Fibroblast of pulmonary artery (primary cell): ENCODE results near the gene ZNF558.
A peak's percentile ranks its signal among the peaks of the same experiment; 100 is the strongest.

Experiments
- DNase-seq: peaks from one replicate; pipeline ENCODE4 v3.0.0-alpha.2; 2010; ENCODE audit warnings: low read depth
- H3K4me3 ChIP-seq: replicated peaks from 2 replicates; pipeline ENCODE4 v1.5.1; 2011; ENCODE audit warnings: low read depth, mild to moderate bottlenecking, control low read depth, low read length, moderate library complexity
- CTCF ChIP-seq: IDR thresholded peaks from 2 replicates; pipeline ENCODE4 v1.5.1; 2011; ENCODE audit warnings: mild to moderate bottlenecking, control low read depth, low read length, inconsistent platforms; ENCODE audit errors: missing control alignments

Gene ZNF558

GRCh38 chr19:8832132-8833021, at the start of gene ZNF558, which contains the start of gene MBD3L1:
ZNF558 (minus strand) TSS chr19:8832304; CDS start chr19:8822659, 9,645 bp downstream.
MBD3L1 (plus strand) TSS chr19:8832377; CDS start chr19:8842679, 10,302 bp downstream.
- peak; percentile 98 for DNase-seq
- no peak for TF ChIP-seq CTCF
- peak within 1 kb of the TSS; percentile 81 for H3K4me3 ChIP-seq

- H3K4me3 ChIP-seq, result no peak overlapping the region
- TF ChIP-seq CTCF, result no peak
- no peak for DNase-seq
Measured at GRCh38 chr19:8881512-8881911, 49.4 kb upstream of the ZNF558 start.

DNA sequence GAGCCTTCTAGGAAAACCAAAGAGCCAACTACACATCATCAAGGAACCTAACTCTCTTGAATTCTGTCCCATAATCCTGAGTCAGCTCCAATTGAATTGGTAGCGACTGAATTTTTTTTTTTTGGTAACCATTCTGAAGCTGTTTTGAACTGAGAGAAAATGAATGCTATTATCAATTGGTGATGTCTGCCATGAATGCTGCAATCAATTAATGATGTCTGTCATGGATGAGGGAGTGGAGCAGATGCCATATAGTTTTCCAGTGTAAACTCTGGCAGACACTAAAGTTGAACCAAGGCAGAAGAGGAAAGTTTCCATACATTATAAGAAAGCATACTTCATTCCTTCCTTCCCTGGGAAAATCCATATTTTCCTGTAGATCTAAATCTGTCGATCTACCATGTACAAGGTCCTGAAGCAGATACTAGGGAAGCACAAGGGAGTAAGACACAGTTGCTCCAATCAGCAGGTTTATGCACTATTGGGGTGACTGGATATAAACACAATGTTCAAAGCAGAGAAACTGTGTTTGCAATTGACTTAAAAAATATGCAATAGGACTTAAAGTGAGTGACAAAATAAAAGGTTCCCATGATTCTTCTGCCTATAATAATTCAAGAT, 48.9 kb upstream of the ZNF558 start:
- DNase-seq, result no peak
- no peak for TF ChIP-seq CTCF
- no peak overlapping the region for H3K4me3 ChIP-seq

DNA sequence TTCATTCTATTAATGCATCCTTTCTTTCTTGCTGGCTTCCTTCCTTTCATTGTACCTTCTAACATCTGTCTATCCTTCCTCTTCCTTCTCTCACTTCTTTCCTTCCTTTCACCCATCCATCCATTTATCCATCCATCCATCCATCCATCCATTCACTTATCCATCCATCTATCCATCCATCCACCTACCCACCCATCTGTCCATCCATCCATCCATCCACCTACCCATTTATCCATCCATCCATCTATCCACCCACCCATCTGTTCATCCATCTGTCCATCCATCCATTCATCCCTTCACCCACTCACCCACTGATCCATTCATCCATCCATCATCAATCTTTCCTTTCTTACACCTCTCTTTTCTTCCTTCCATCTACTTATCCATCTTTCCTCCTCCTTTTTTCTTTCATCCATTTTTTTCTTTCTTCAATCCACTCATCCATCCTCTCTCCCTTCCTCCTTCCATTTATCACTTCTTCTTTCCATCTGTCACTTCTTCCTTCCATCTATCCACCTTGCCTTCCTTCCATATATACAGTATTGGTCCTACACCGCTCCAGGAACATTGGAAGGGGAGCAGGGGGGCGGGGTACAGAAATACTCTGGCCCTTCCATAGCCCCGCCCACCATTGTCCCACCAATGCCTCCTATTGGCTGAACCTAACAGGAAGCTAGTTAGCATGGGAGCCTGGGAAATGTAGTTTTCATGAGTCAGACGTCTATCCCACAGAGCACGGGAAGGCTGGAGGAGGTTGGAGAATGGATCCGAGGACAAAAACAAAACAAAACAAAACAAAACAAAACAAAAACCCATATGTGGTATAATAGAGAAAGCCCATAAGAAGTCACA, 46.0 kb upstream of the ZNF558 start:
- TF ChIP-seq CTCF, result no peak
- no peak for DNase-seq

GRCh38 chr19:8866344-8866743, 34.2 kb upstream of the ZNF558 start:
- H3K4me3 ChIP-seq, result no peak overlapping the region
- TF ChIP-seq CTCF, result no peak
- no peak for DNase-seq

More for the DNA sequence above, 46.0 kb upstream of the ZNF558 start:
- H3K4me3 ChIP-seq, result no peak overlapping the region

DNA sequence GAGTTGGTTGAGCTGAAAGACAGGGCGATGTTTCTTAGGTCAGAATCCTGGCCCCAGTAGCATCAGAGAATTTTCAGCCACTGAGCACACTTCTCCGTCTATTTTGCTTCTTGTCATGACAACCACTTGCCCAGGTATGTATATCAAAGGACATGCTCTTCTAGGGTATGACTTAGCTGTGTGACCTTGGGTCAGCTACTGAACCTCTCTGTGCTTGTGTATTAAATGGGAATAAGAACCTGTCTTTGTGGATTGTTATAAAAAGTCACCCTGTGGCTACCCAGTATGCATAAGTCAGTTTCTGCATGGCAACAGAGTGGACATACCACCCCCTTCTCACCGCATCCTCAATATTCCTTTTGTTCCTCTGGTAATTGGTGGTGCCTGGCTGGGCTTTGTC, 26.2 kb upstream of the ZNF558 start:
- no peak for TF ChIP-seq CTCF
- H3K4me3 ChIP-seq, result no peak overlapping the region
- DNase-seq, result no peak
